Activated T-cell treated with anti-CD3 and anti-CD28 coated beads for 1 hour (primary cell): Measurements from ENCODE around the gene RPL11.
"Not testable (repeated sequence)": the region's sequence is repeated elsewhere in the genome, so short reads cannot be mapped to it uniquely, and the experiment has no call there.

ENCODE experiments used
- DNase-seq: peaks from one replicate; pipeline ENCODE4 v3.0.0-alpha.2; 2020; ENCODE audit warnings: low read depth

The RPL11 gene

DNA sequence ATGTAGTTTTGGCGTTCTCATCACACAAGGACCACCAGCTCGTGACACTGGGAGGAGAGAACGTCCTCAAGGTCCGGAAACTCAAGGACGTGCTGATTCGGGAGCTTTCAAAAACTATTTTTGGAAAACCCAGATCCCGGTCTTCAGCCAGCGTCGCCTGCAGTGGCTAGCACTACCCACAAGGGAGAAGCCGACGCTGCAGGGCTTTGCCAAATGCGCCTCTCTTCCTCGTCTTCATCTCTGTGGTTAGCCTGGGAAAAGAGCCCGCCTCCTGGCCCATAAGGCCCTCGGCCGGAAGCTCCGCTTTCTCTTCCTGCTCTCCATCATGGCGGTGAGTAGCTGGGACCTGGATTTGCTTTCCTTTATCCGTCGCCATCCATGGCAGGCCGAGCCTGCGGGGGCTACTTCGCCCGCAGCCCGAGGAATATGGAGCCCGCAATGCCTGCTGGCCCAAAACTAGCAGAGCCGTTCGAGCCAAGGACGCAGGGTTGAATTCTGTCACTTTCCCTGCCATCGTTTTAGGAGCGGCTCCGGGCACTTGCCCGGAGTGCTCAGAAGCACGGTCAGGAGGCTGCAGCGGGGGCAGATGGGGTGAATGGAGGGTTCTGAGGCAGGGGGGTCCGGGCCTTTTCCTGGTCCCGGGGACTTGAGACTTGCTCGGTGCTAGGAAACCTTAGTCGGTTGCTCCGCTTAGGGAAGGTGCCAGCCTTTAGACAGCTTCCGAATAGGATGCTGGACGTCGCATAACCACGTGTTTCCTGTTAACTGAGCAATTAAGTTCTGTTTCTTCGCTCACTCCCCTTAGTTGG lies at the start of gene RPL11:
Gene RPL11, plus strand, starts transcription at position 308 of the 809 bp plus-strand sequence. Its CDS starts 18 bp downstream, at position 326.
- DNase-seq: peak; percentile 77

DNA sequence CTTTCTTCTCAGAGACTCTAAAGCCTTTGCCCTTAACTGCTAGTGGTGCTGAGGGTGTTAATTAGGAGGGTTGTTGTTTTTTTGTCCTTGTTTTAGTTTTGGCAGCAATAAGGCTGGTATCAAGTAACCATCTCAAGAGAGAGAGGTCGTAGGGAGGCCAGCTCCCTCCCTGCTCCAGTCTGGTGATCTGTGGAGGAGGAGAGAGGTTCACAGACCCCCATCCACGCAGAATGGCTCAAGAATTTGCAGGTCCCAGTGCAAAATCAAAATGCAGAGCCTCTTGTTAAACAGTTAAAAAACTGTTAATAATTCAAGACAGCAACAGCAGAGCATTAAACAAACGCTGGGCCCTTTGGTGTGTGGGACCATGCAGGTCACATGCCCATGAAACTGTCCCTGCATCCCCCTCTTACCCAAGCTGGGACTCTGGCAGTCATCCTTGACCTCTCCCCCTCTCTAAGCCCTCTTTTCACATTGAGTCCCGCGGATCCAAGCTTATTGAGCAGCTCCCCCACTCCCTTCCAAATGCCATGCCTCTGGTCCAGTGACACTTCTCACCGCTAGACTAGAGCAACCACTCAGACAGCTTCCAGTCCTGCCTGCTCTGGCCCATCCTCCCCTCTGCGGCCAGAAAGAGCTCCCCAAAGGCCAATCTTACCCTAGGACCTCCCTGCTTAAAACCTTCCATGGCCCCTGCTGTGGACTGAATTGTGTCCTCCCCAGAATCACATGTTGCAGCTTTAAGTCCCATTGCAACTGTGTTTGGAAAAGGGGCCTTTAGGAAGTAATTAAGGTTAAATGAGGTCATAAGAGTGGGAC lies 47.7 kb upstream of the RPL11 start:
- no peak for DNase-seq

DNA sequence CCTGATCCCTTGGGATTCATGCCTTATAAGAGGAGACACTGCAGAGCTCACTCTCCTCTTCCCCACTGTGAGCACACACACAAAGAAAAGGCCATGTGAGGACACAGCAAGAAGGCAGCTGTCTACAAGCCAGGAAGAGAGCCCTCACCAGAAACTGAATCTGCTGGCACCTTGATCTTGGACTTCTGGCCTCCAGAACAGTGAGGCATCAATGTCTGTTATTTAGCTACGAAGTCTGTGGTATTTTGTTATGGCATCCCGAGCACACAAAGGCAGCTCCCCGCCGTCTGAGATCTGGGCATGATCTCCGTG lies 47.1 kb upstream of the RPL11 start:
- DNase-seq: no peak

DNA sequence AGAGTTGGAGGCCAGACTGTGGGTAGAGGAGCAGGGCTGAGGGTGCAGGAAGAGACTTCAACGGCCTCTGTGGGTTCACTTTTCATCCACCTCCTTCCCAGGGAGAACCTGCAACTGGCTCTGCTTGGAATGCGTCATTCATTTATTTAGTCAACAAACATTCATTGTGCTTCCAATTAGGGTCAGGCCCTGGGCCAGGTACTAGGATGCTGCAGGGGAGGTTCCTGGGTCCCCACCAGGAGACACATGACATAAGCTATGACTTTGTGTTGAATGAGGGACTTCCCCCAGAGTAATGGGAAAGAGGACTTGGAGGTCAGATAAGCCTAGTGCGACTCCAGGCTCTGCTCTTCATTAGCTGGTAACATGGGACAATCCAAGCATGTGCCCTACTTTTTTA lies 46.3 kb upstream of the RPL11 start:
- DNase-seq: no peak

DNA sequence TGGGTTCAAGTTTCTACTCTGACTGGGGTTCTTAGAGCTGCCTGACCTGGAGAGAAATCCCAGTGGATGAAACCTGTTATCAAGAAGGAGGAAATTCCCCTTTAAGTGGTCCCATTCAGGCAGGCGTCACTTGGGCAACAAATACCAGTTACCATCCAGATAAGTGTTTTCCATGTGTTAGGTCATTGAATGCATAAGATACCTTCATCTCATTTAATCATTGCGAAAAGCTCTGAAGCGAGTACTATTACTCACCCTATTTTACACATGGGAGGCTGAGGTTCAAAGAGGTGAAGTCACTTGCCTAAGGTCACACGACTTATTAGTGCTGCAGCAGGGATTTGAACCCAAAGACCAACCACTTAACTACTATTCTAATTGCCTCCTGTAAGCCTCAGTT lies 45.5 kb upstream of the RPL11 start:
- no peak for DNase-seq

DNA sequence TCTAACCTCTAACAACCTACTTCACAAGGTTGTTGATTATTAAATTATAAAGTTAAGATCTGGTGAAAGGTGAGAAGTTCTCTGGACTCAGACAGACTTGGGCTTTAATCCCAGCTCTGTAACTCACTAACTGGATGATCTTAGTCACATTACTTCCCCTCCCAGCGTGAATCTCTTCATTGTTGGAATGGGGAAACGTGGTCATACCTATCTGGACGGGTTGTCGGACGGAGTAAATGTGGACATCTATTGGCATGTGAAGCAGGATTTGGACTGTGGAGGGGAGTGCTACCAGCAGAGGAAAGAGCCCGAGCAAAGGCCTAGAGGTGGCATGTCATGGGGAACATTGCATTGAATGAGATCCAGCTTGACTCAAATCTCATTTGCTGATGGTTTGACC lies 45.1 kb upstream of the RPL11 start:
- no peak for DNase-seq

DNA sequence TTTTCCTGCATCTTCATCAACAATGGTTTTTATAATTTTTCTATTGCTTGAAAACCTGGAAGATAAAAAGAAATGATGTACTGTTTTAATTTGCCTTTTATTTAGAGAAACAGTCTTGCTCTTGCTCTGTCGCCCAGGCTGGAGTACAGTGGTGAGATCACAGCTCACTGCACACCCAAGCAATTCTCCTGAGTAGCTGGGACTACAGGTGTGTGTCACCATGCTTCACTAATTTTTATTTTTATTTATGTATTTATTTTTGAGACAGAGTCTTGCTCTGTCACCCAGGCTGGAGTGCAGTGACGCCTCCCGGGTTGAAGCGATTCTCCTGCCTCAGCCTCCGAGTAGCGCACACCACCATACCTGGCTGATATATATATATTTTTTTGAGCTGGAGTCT lies 43.0 kb upstream of the RPL11 start:
- no peak for DNase-seq

DNA sequence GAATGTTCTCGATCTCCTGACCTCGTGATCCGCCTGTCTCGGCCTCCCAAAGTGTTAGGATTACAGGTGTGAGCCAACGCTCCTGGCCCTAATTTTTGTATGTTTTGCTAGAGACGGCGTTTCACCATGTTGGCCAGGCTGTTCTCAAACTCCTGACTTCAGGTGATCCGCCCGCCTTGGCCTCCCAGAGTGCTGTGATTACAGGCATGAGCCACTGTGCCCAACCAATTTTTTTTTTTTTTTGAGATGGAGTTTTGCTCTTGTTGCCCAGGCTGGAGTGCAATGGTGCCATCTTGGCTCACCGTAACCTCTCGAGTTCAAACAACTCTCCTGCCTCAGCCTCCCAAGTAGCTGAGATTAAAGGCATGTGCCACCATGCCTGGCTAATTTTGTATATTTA lies 42.4 kb upstream of the RPL11 start:
- DNase-seq: not testable (repeated sequence)

DNA sequence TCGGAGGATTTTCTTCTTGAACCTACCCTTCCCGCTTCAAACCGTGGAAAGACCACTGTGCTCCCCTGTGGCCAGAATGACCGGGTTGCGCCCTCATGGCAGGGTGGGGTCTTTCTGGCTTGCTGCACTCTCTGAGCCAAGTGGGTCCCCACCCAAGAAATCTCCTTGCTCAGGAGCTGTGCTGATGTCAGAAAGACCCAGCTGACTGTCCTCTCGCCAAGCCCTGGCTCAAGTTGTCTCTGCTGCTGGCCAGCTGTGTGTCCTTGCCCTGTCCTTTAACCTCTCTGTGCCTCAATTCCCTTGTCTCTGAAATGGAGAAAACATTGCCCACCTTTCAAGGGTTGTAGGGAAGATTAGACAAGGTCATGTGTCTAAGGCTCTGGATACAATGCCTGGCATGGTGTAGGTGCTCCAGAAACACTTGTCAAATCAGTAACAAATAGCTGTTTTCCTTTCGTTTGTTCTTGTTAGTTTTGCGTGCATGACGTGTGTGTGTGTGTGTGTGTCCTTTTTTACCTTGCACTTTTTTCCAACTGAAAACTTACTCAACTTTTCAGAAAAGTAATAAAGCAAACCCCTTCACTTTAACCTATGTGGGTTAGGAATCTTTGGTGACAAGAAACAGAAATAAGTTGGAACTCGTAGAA lies 41.1 kb upstream of the RPL11 start:
- no peak for DNase-seq

DNA sequence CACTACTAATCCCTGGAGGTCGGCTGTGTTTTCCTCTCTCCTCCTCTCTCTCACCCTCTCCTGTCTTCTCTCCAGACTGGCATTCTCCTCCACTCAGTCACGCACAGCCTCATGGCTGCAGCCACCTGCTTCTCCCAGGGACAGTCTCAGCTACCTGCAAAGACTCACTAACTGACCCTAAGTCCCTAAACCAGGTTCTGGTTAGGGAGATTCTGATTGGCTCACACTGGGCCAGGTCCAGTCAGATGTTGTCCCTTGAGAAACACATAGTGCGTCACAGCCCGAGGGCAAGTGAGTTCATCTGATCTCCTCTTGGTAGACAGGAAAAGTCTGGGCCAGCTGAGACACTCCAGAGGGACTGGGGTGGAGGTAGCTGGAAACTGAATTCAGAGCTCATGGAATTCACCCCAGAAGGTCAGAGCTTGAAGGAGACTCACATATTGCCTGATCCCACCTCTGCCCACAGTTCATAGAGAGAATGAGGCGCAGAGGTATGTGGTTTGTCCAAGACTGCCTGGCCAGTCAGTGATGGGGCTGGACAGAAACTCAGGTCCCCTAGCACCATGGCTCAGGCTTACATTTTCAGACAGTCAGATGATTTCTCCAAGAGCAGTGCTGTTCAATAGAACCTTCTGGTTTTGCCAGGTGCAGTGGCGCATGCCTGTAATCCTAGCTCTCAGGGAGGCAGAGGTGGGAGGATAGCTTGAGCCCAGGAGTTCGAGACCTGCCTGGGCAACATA lies 40.4 kb upstream of the RPL11 start:
- DNase-seq: no peak

DNA sequence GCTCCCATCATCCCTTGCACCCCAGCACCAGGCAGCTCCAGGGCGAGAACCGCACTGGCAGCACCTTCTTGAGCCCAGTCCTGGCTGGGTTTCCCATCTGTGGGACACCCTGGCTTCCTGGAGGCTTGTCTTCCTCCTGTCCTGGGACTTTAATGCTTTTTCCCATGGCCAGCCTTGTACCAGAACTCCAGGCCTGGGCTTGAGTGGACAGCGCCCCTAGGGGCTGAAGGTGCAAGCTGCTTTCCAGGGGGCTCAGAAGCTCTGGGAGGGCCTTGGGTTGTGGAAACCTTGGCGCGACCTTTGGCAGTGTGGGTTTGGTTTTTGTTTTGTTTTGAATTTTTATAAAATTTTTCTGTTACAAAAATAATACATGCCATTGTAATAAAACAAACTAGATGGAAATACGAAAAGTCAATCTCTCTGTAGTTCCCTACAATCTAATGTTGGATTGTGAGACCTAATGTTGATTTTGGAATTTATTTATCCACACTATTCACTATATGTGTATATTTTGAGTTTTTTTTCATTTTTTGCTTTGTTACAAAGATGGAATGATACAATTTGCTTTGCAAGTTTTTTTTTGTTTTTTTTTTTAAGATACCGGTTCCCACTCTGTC lies 33.8 kb upstream of the RPL11 start:
- DNase-seq: no peak

DNA sequence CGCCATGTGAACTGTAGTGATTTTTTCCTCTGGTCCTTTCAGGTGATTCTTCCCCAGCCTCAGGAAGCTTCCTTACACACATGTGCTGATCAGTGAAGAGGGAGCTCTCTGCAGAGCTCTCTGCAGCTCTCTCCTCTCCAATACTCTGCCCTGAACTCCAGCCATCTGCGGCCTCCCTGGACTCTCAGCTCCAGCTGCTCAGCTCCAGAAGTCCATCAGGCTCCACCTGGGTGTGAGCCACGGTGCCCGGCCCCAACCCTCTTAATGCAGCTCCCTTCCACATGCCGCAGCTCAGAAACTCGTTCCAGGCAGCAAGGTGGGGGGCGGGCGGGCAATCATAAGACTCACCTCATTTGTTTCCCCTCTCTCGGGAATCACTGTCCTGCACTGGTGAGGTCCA lies 30.9 kb upstream of the RPL11 start:
- DNase-seq: no peak

DNA sequence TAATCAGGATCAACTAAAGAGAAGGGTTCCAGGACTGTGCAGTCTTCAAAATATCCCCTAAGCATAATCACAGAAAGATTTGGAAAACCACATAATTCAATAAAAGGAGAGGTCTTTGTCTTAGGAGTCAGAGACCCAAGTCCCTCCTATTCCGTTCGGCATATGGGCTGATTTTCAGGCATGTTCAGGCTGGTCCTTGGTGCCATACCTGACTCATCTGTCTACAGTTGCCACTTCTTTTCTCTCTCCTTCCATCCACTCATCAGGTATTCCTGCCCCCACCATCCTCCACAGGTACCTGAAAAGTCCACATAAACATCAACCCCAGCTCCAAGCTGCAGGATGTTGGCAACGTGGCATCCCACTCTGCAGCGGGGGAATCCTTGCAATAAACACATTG lies 29.7 kb upstream of the RPL11 start:
- no peak for DNase-seq

DNA sequence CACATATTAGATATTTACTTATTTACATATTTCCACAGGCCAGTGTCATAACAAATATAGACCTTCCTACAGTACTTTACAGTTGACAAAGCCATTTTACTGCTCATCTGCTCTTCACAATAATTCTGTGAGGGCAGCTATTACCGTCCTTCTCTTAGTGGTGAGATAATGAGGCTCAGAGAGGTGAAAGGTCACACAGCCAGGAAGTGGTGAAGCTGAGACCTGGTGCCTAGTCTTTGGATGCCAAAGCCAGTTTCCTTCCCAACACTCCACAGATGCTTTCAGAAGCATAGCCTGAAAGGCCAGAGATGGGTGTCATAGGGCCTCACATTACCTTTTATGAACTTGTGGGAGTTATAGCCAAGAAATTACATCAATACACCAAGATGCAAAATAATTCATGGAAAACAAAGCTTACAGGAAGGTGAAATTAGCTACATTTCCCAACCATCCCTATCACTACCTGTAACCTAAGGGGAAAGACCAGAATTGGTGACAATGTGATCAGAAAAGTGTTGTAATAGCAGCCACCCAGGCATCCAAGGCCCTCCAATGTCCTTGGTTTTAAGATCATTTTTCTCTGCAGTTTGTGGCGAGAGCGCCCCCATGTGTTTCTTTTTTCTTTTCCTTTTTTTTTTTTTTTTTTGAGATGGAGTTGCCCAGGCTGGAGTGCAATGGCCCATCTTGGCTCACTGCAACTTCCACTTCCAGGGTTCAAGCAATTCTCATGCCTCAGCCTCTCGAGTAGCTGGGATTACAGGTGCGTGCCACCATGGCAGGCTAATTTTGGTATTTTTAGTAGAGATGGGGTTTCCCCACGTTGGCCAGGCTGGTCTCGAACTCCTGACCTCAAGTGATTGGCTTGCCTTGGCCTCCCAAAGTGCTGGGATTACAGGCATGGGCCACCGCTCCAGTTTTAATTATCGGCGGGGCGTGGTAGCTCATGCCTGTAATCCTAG lies 26.5 kb upstream of the RPL11 start:
- no peak for DNase-seq

DNA sequence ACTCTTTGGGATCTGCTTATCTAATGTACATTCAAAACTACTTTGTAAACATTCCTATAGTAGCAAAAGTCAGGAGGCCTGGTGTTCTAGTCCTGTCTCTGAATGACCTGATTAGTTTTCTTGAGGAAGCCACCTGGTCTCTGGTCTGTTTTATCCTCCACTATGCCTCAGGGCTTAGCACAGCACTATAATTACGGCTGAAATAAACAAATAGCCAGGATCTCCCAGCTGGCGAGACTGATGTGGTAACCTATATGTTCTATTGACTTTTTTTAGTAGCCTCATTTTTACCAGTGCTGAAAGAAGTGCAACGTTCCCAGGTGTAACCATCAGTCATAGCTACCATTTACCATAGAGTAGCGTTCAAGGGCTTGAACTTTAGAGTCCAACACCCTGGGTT lies 24.2 kb upstream of the RPL11 start:
- DNase-seq: no peak

DNA sequence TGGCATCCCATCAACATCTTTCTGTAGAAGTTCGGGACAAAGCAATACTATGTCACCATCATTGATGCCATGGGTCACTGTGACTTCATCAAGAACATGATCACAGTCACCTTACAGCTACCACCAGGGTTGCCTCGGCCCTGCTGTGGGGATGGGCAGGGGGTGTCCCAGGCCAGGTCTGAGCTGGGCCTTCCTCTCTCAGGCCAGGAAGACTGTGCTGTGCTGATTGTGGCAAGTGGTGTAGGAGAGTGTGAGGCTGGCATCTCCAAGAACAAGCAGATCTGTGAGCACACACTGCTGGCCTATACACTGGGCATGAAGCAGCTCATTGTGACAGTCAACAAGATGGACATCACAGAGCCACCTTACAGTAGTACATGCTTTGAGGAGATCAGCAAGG lies 20.9 kb upstream of the RPL11 start:
- DNase-seq: no peak

DNA sequence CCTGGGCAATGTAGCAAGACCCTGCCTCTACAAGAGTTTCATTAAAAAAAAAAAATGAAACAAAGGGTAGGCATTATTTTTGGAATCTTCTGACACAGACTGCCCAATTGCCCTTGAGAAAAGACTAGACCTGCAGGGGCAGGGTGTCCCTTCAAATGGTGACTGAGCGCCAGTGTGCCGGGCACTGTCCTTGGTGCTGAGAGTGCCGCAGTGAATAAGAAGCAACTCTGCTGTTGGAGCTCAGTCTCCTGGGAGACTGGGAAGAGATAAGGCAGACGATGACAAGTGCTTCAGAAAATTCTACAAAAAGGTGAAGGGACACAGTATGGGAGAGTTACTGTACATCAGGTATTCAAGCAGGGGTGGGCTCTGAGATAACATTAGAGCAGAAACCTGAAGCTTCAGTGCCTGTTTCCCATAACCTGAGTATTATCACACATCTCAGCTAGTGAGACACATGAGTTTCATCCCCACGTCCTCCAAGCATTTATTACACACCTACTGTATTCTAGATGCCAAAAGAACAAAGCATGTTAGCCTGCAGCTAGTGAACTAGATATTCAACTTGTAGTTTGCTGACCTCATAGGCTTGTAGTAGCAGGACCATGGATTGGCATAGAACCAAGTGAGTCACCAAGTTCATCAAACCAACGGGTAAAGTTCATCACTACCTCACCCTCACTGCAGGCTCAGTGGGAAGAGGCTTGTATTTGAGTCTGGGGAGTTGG lies 18.4 kb upstream of the RPL11 start:
- DNase-seq: no peak

DNA sequence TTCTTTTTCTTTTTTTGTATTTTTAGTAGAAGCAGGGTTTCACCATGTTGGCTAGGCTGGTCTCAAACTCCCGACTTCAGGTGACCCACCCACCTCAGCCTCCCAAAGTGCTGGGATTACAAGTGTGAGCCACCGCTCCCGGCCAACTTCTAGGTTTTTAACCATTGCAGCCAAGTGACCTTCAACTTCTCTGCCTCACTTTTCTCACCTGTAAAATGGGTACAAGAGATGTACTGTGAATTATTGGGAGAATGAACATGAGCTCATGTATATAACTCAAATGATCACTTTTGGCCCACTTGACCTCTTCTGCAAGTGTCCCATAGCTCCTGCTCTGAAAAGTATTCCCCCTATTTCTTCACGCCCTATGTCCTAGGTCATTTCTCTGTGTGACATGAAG lies 11.8 kb upstream of the RPL11 start:
- DNase-seq: no peak

DNA sequence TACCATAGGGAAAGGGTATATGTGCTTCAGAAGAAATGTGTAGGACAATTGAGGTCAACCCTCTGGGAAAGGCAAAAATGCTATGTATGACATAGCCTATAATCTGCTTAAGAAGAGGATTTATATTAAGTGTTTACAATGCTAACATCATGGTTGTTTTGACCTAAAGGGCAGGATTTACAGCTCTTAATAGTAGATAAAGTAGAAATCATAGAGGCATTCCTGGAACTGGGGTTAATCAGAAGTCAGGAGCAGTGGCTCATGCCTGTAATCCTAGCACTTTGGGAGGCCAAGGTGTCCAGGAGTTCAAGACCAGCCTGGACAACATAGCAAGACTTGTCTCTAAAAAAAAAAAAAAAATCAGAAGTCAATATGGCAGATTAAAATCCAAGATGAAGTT lies 8.7 kb upstream of the RPL11 start:
- DNase-seq: no peak

DNA sequence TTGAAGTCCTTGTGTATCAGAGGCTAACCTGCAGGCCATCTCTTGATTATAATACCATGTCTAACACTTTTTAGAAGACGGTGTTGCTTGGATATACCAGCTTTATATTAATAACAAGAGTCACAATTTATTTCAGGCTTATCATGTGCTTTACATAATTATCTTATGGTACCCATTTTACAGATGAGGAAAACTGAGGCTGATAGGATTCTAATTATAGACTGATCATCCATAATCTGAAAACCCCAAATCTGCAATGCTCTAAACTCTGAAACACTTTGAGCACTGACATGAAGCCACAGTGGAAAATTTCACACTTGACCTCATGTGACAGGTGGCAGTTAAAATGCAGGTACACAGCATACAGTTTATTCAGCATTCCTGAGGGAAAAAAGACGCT lies 7.2 kb upstream of the RPL11 start:
- DNase-seq: no peak
